Activated naive CD4-positive, alpha-beta T cell treated with anti-CD3 and anti-CD28 coated beads, Interleukin-2, amount 50 U/mL, for 72 hours (primary cell): Measurements from ENCODE around the gene ULBP1. TPM values are rescaled to one million over a fixed set of nuclear protein-coding genes. Genes with fewer than 3 reads are reported as not detected.
A peak's percentile ranks its signal among the peaks of the same experiment; 100 is the strongest.
"Not testable (repeated sequence)": the region's sequence is repeated elsewhere in the genome, so short reads cannot be mapped to it uniquely, and the experiment has no call there.

Source experiments
- ATAC-seq, 2 donors: fragments of 150-1000 bp; cut with Tn5 transposase; 2 replicates each; pipeline ENCODE4 v1.10.0; 2021; ENCODE audit warnings: mild to moderate bottlenecking in 2 of 2, moderate library complexity in 2 of 2
- DNase-seq, 2 donors: peaks; one replicate each; pipeline ENCODE4 v3.0.0; 2021 to 2022; ENCODE audit warnings: low spot score in 2 of 2
- H3K27ac Mint-ChIP-seq, 2 donors: one replicate each; pipeline ENCODE4 v1.8.0; 2022; ENCODE audit warnings: mild to moderate bottlenecking in 2 of 2, mixed read lengths in 2 of 2
- H3K36me3 Mint-ChIP-seq, 2 donors: one replicate each; pipeline ENCODE4 v1.8.0; 2022; ENCODE audit warnings: mixed read lengths in 2 of 2
- H3K9me3 Mint-ChIP-seq, 2 donors: one replicate each; pipeline ENCODE4 v1.8.0; 2022; ENCODE audit warnings: mixed read lengths in 2 of 2
- total RNA-seq, 2 donors: library from RNA; stranded (reverse); gene quantifications; one replicate each; pipeline ENCODE4 v1.2.3, GENCODE V29; 2022

ULBP1 gene
- under 1 TPM; 0.77 to 0.99 TPM for total RNA-seq

GRCh38 chr6:149963462-149964307 lies at the start of gene ULBP1:
ULBP1 (plus strand) TSS chr6:149963943; CDS start chr6:149964050, 107 bp downstream.
- peak; percentile 88 to 89 for ATAC-seq
- Mint-ChIP-seq H3K27ac (peak within 1 kb of the TSS; percentile 80 to 95), H3K36me3 (peaks cover 13 to 14% of the 10 kb centered on the region in 2 donors), H3K9me3 (no peaks in the 10 kb centered on the region)
- DNase-seq = peak; percentile 80 to 82

- H3K36me3 Mint-ChIP-seq = peaks cover 0 to 2% of the 10 kb centered on the region in 2 donors
- H3K27ac Mint-ChIP-seq = no peak overlapping the region
- no peaks in the 10 kb centered on the region for H3K9me3 Mint-ChIP-seq
- DNase-seq (no peak), ATAC-seq (no peak)
These were observed 47.5 kb upstream of the ULBP1 start for GRCh38 chr6:149915970-149916865.

GRCh38 chr6:149917679-149918078 lies 46.1 kb upstream of the ULBP1 start:
- Mint-ChIP-seq H3K27ac (no peak overlapping the region), H3K9me3 (no peaks in the 10 kb centered on the region), H3K36me3 (peaks cover 0 to 4% of the 10 kb centered on the region in 2 donors)
- no peak for DNase-seq
- no peak for ATAC-seq

- no peak for DNase-seq
- H3K36me3 Mint-ChIP-seq = peaks cover 0 to 9% of the 10 kb centered on the region in 2 donors
- H3K27ac Mint-ChIP-seq = no peak overlapping the region
- H3K9me3 Mint-ChIP-seq = no peaks in the 10 kb centered on the region
- no peak for ATAC-seq
These were observed 45.4 kb upstream of the ULBP1 start for GRCh38 chr6:149918151-149918905.

- H3K9me3 Mint-ChIP-seq, DNase-seq, H3K27ac Mint-ChIP-seq, ATAC-seq: not testable (repeated sequence)
- peaks cover 8 to 10% of the 10 kb centered on the region in 2 donors for H3K36me3 Mint-ChIP-seq
These were observed 44.5 kb upstream of the ULBP1 start for GRCh38 chr6:149919126-149919833.

- ATAC-seq (no peak), DNase-seq (no peak)
- Mint-ChIP-seq H3K27ac (no peak overlapping the region), H3K9me3 (no peaks in the 10 kb centered on the region), H3K36me3 (peaks cover 9 to 10% of the 10 kb centered on the region in 2 donors)
These were observed 43.9 kb upstream of the ULBP1 start for GRCh38 chr6:149919834-149920225.

- ATAC-seq (no peak), DNase-seq (no peak)
- peaks cover 9 to 10% of the 10 kb centered on the region in 2 donors for H3K36me3 Mint-ChIP-seq
- no peak overlapping the region for H3K27ac Mint-ChIP-seq
- no peaks in the 10 kb centered on the region for H3K9me3 Mint-ChIP-seq
These were observed 42.4 kb upstream of the ULBP1 start for GRCh38 chr6:149921361-149921760.

GRCh38 chr6:149922091-149922490 lies 41.7 kb upstream of the ULBP1 start:
- not testable (repeated sequence) for ATAC-seq

GRCh38 chr6:149922642-149923326 lies 41.0 kb upstream of the ULBP1 start, which contains the start of gene RAET1G:
RAET1G (minus strand) TSS chr6:149923121; CDS start chr6:149923010, 111 bp downstream.
- H3K27ac Mint-ChIP-seq = no peak within 1 kb of the TSS
- H3K9me3 Mint-ChIP-seq = no peaks in the 10 kb centered on the region
- ATAC-seq (peak; percentile 87 to 93), DNase-seq (peak in 1 of 2 donors; percentile 81)
- H3K36me3 Mint-ChIP-seq = peaks cover 9 to 10% of the 10 kb centered on the region in 2 donors

More at GRCh38 chr6:149922091-149922490, 41.7 kb upstream of the ULBP1 start:
- H3K27ac Mint-ChIP-seq, DNase-seq, H3K9me3 Mint-ChIP-seq: not testable (repeated sequence)
- H3K36me3 Mint-ChIP-seq = peaks cover 9 to 10% of the 10 kb centered on the region in 2 donors

GRCh38 chr6:149923327-149923986 lies 40.3 kb upstream of the ULBP1 start:
- ATAC-seq = peak in 1 of 2 donors; percentile 43
- Mint-ChIP-seq H3K36me3 (peaks cover 9 to 10% of the 10 kb centered on the region in 2 donors), H3K27ac (no peak overlapping the region), H3K9me3 (no peaks in the 10 kb centered on the region)
- DNase-seq = no peak

GRCh38 chr6:149924206-149924932 lies 39.4 kb upstream of the ULBP1 start:
- Mint-ChIP-seq H3K27ac (no peak overlapping the region), H3K36me3 (peaks cover 9 to 10% of the 10 kb centered on the region in 2 donors), H3K9me3 (no peaks in the 10 kb centered on the region)
- no peak for ATAC-seq
- DNase-seq = no peak

- H3K9me3 Mint-ChIP-seq = no peaks in the 10 kb centered on the region
- H3K27ac Mint-ChIP-seq = no peak overlapping the region
- peaks cover 9 to 10% of the 10 kb centered on the region in 2 donors for H3K36me3 Mint-ChIP-seq
- ATAC-seq = no peak
- no peak for DNase-seq
These were observed 38.9 kb upstream of the ULBP1 start for GRCh38 chr6:149924933-149925252.

- no peak for ATAC-seq
- DNase-seq = no peak
These were observed 38.3 kb upstream of the ULBP1 start for GRCh38 chr6:149925253-149925973.

More at GRCh38 chr6:149925253-149925973, 38.3 kb upstream of the ULBP1 start:
- Mint-ChIP-seq H3K27ac (no peak overlapping the region), H3K36me3 (peaks cover 9 to 10% of the 10 kb centered on the region in 2 donors), H3K9me3 (no peaks in the 10 kb centered on the region)
